ENCODE data around the gene IREB2.

GRCh38 chr15:78509726-78510312 is 71.8 kb downstream of the IREB2 start:
- TF ChIP-seq CTCF (CRISPR knock-in tag; IDR thresholded peaks at IDR 0.05) (no peak), ARNT (IDR thresholded peaks at IDR 0.05) (no peak), MXI1 (IDR thresholded peaks at IDR 0.05; ENCODE audit: borderline replicate concordance, low read depth, low read length) (no peak), ZNF614 (CRISPR knock-in tag; IDR thresholded peaks at IDR 0.05; ENCODE audit: borderline replicate concordance) (no peak)

All from HepG2 (cell line).